T-helper 2 cell treated with Interferon-gamma antibody and Interleukin-4, amounts not matched to agents 100 ng/mL and 5 ng/mL, for 36 hours (primary cell): ENCODE measurements around the gene NRIP3. TPM values are rescaled to one million over a fixed set of nuclear protein-coding genes. Genes with fewer than 3 reads are reported as not detected.
"Not testable (repeated sequence)": the region's sequence is repeated elsewhere in the genome, so short reads cannot be mapped to it uniquely, and the experiment has no call there.

Experiments used
- intact Hi-C: fragments of 100-400 bp; cut with micrococcal nuclease; formaldehyde crosslinking; loops from one replicate; pipeline ENCODE4 v1.15.1; 2023
- total RNA-seq: library from RNA; stranded (reverse); gene quantifications from 2 replicates; pipeline ENCODE4 v1.2.3, GENCODE V29; 2022

NRIP3 gene
- total RNA-seq, 1 donor from 2014 or later, result 5.0 TPM

DNA sequence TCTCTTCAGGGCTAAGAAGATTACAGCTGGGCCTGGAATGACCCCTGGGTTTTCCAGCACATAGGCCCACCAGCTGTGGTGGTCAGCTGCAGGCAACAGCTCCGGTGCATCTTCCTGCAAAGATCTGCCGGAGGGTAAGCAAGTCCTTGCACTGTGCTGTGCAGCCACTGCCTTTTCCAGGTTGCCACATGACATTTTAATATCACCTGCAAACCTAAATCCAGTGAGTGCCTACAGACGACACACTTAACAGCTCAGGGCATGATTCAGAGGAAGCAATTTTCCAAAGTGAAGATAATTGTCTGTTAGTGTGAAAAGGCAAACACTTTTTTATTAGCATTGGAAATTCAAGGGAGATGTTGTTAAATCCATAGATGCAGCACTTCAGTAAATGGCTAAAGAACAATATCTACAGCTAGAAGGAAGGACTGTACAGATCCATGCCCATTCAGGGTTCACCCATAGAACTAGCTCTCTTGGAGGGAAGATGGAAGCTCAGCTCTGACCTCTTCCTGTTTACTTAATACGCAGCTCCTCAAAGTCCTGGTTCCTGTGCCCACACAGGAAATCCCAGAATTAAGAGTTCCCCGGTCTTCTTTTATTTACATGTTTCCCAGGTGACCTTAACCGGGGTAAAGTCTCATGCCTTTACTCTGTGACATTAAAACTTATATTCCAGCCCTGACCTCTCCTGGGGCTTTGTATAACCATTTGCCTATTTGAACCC lies 13.3 kb upstream of the NRIP3 start:
- intact Hi-C loops, result loop anchor here (1.0 to 5.0 kb wide), 2 partner anchors 45 to 489 kb away; no protein-coding TSS in a partner anchor

DNA sequence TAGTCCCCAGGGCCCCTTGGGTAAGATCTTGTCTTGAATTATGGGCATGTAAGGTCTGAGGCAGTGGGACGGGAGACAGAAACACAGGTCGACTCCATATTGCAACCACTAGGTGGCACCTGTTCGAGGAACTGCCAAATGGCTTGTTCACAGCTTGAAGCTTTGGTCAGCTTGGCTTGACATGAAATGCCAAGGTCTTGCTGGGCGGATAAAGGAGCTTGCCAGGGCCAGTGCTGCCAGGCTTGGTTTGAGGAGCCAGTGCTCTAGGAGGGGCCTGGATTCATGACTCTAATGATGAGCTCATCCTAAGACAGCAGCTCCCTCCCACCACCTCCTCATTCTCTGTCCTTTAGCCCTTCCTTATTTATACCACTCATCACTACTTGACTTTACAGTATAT lies 11.9 kb upstream of the NRIP3 start:
- intact Hi-C loops, result loop anchor here (1.0 to 5.0 kb wide), 2 partner anchors 47 to 122 kb away; no protein-coding TSS in a partner anchor

DNA sequence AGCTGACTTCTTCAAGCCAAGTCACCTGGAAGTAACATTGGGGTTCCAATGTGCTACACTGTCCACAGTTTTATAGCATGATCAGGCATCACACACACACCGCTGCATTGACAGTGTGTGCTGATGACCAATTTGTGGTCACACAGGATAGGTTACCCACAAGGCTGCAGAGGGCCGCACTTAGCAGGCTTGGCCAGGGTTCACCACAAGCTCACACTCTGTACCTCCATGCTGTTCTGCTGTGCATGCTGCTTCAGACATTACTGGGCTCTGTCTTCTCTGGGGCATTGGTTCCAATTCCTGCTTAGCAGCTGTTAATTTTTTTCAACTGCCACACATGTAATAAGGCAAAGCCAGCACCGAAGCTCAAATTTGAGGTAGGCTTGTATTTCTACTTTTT lies 11.0 kb upstream of the NRIP3 start:
- intact Hi-C loops, result loop anchor here (1.0 to 5.0 kb wide), 2 partner anchors 47 to 122 kb away; no protein-coding TSS in a partner anchor

DNA sequence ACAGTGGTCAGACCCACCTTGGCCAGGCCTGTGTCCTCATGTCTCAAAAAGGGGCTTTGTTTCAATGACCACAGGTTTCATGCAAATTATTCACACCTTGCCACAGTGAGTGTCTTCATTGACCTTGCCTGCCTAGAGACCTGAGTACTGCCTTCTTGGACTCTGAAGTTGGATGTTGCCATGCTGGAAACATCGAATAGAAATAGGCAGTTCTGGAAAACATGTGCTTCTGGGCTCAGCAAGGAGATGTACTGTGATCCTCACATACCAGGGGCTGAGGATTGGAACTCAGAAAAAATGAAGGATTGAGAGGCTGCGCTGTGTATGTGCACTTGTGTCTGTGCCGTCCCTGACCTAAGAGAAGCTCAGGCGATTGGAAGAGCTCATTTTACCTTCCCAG lies 9.6 kb upstream of the NRIP3 start:
- intact Hi-C loops, result no loop called here

DNA sequence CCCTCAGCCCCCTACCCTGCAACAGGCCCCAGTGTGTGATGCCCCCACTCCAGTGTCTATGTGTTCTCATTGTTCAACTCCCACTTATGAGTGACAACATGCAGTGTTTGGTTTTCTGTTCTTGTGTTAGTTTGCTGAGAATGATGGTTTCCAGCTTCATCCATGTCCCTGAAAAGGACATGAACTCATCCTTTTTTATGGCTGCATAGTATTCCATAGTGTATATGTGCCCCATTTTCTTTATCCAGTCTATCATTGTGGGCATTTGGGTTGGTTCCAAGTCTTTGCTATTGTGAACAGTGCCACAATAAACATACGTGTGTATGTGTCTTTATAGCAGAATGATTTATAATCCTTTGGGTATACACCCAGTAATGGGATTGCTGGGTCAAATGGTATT lies 5.7 kb upstream of the NRIP3 start:
- intact Hi-C loops, result not testable (repeated sequence)

DNA sequence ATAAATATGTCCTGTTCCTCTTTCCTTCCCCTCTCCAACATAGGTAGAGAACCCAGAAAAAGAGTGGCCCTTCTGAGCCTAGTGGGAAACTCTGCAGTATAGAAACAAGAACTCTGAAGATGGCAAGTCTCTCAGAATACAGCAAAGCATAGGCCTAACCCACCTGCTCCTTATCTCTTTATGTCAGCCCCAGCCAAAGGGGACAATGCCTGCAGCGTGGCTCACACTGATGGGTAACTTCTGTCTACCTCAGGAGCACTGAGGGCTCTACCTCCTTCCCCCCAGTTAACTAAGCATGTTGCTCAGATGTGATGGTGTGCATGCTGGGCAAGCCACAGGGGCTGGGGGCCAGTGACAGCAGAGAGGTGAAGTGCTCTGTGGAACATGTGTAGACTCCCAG lies 4.9 kb upstream of the NRIP3 start:
- intact Hi-C loops, result no loop called here

DNA sequence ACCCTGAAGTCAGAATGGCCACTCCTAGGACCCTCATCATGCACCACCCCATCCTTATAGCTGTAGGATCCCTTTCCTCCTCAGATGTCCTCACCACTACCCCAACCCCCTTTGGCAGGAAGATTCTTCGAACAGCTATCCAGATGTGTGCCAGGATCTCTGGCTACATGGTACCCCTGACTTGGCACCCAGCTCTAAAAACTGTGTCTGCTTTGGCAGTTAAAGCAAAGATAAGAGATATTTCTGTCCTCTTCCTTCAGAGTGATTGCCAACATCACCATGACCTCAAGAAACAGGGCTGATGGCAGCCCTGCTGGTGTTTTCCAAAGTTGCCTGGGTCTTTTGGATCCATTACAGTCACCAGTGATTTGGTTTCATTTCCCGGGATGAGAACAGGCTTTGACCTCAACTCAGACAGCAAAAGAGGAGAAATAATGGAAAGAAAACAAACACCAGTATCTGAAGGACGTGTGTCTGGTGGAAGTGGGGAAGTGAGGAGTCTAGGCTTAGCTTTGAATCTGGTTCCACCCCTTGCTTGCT lies 4.3 kb upstream of the NRIP3 start:
- intact Hi-C loops, result no loop called here

DNA sequence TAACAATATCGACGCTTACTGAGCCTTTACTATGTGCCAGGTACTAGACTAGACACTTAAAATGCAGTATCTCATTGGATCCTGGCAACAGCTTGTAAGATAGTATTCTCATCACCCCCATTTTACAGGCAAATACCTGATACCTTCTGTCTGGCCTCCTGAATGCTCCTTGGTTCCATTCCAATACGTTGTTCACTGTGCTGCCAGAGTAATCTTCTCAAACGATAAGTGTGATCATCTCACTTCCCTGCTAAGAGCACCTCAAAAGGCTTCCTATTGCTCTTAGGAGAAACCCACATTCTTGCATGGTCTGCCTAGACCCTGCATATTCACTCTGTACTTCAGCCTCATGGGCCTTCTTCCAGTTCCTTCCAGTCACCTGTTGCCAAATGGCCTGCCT lies 1.3 kb upstream of the NRIP3 start:
- intact Hi-C loops, result no loop called here

DNA sequence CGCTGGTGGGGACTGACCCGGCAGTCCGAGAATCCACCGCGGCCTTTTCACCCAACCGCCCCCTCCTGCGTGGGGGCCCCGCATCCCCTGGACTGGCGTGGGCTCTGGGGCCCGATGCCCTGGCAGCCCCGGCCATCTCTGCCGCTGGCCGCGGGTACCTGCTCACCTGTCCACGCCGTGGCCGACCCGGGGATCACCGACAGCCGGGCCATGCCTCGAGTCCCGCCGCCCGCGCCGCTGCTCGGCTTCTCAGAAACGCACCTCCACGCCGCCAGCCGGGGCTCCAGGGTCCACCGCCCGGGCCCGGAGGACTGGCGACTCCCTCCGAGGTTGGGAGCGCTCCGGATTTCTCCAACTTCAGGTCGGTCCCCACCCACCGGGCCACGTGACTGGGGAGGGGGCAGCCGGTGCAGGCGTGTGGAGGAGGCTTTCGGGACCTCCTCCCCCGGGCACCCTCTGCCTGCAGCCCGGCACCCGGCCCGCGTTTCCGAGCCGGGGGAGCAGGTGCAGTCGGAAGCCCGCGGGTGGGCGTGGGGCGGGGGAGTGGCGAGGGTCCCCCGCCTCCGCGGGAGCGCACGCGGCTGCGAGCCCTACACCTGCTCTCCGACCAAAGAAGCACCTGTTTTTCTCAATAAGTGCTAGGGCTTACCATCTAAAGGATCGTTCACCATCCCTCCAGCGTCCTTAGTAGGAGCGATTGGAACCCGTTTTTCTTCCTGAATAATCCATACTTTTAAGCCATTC lies 554 bp upstream of the NRIP3 start:
- intact Hi-C loops, result loop anchor here (5.0 kb wide), 3 partner anchors 58 to 317 kb away; partner anchors contain the start of gene AKIP1

DNA sequence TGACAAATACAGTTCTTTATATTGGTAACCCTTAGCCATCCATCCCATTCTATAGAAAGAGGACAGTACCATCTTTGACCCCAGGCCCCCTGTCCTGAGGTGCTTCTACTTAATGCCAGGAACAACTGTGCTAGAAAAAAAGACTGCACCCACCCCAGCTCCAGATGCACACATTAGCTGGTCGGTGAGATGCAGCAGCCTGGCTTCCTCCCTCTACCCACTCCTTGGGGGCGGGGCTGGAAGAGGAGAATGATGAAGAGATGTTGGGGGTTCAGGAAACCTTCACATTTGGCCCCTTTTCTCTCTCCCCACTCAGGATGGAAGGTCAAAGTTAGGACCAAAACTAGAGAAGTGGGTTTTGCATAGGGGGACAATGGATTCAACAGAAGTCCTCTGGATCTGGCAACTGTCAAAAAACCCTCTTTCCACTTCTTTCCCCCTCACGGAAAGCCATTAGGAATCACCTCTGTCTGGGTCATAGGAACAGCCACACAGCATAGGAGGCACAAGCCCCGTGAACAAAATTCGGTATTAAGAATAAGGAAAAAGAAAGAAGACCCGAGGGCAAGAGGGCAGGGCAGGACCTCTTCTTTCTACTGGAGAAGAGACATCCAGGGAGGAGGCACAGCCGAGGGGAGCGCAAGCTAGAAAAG lies 755 bp downstream of the NRIP3 start:
- intact Hi-C loops, result loop anchor here (1.0 to 5.0 kb wide), 5 partner anchors 16 to 316 kb away; partner anchors contain the start of genes AKIP1 and TMEM9B

DNA sequence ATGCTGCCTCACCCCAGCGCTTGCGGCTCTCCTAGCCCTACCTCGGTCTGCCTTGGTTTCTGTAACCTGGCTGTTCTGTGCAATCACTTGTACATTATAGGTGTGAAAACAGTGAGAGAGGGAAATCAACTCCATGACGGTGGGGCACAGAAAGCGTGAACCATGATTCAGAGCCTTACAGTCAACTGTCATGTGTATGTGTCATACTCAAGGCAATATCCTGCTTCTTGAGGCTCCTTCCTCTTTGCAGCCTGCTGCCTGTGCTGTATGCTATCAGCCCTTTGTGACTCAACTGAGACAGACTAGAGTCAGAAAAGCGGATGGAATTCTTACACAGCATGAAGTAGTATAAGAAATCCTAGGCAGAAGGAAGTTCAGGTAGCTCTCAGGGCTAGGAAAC lies 2.1 kb downstream of the NRIP3 start:
- intact Hi-C loops, result loop anchor here (2.0 to 5.0 kb wide), 4 partner anchors 15 to 314 kb away; partner anchors contain the start of gene AKIP1

DNA sequence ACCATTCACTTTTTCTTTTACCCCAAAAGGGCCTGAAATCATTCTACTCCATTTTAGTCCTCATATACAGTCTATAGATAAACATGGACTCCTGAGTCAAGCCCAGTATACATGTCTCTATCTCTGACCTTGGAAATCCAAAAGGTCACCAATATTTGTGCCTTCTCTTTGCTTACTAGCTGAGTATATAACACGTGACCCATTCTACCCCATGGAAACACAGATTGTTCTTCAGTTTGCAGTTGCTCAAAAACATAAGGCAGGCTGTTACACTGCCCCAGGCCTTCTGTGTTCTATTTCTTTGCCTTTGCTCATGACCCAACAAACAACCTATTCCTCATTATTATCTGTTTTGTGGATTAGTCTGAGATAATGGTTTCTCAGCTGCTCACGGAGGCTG lies 5.8 kb downstream of the NRIP3 start:
- intact Hi-C loops, result no loop called here

DNA sequence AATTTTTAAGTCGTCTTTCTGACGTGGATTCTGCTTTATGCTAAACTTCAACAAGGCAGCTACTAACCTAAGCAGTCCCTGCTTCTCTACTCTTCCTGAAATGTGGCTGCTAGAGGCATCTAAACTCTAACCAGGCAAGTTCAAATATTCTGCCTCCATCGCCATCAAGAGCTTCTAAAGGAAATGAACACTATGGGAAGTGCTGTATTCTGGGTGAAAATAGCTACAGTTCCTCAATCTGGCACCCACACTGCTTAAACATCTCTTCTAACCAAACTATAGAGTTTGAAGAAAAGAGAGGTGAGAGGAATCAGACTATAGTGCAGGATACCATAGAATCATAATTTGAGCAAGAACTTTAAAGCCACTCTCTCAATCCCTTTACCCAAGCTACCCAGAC lies 6.3 kb downstream of the NRIP3 start:
- intact Hi-C loops, result no loop called here

DNA sequence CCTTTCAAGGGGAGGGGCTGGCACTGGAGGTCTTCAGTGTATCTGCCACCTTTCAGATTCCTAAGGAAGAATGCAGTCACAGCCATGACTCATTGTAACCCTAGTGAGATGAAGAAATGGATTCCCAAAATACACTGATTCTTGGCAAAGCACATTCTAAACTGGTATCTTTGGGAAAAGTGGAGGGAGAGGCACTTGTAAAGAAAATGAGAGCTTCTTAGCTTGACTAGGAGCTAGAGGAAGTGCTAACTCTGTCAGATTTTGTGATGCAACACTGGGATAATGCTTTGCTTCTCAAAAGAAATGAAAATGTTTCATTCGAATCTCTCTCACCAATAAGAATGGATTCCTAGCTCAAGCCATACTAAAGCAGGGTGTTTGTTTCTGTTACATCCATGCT lies 14.3 kb downstream of the NRIP3 start:
- intact Hi-C loops, result no loop called here

DNA sequence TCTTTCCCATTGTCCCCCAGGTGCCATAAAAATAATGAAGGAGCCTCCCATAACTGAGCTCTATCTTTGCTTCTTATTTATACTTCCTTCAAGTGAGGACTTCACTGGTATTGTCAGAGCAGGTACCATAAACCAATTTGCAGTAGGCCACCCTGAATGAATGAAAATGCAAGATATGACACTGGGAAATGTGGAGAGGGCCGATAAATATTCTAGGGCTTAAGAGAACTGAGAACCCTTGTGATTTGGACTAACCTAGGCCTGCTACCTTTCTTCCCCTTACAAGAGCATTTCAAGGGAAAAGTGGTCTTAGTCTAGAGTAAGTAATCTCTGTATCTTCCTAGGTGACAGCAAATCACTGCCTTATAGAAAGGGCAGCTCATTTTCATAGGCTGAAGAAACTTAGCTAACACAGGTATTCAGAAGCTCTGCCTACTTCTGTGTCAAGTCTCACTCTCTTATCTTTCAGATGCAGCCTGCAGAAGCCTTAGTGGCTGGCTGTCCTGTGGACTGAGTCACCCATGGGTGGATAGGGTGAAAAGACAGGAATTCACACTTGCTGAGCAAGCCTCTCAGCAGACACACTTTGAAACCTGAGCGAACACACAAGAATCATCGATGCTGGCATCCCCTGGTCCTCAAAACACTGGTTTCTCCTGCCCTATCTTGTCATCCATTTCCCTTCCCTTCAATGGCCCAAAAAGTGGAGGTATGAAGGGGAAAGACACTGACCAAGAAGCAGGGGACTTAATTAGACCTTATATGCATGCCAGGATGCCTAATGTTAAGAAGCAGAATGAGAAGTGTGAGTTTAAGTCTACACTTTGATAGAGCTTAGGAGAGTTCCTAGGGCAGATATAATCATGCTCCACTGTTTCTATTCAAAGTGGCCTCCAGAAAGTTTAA lies 15.2 kb downstream of the NRIP3 start:
- intact Hi-C loops, result no loop called here

DNA sequence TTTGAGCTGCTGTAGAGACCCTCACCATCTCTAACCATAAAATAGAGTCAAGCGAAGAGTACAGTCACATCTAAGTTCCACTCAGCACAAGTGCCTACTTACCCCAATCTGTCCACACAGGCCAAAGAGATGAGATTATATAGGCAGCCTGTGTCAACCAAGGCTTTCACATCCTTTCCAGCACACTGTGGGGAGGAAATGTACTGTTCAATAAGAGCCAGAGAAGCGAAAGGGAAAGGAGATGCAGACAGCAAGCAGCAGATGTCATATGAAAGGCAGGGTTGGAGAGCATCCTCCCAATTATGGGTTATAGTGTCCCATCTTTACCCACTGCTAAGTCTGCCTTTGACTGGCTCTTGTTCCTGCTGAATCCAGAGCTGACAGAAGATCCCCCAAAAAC lies 16.4 kb downstream of the NRIP3 start:
- intact Hi-C loops, result loop anchor here (2.0 kb wide), 1 partner anchor 15 kb away; no protein-coding TSS in a partner anchor

DNA sequence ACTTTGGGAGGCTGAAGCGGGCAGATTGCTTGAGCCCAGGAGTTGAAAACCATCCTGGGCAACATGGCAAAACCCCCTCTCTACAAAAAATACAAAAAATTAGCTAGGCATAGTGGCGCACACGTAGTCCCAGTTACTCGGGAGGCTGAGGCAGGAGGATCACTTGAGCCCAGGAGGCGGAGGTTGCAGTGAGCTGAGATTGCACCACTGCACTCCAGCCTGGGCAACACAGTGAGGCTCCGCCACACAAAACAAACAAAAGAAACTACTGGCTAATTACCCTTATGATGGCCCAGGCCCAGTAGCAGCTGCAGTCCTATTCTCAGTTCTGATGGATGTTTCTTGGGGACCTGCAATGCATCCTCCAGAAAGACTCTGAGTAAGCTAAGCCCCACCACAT lies 17.0 kb downstream of the NRIP3 start:
- intact Hi-C loops, result loop anchor here (2.0 kb wide), 1 partner anchor 16 kb away; no protein-coding TSS in a partner anchor

DNA sequence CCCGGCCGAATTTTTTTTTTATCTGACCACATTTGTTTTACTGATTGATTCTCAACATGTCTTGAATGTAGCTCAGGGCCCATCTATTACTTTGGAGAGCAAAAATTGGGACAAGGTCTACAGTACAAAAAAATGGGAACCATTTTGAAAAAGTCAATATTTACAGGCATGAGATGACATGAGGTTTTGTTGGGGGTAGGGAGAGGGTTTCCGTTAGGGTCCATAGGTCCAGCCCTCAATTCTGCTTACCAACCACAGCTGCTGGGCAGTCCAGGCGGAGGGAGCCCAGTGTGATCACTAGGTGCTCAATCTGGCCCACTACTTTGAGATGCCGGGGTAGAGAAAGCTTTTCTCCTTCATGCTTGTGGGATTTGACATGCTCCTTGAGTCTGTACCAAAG lies 18.3 kb downstream of the NRIP3 start:
- intact Hi-C loops, result no loop called here

DNA sequence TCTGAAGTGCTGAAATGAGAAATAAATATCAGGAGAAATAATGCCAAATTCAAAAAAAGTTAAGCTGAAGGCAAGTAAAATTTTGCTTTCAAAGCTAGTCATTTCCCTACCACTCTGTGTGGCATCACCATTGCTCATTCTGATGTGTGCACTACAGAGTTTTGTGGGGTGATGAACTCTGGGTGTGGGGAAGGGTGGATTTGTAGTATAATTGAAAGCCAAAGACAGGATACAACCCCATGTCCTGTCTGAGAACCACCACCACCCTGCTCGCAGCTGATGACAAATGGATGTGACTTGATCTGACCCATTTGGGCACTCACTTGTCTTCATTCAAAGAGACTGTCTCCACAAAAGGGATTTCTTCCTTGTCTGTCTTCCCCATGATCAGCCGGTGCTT lies 20.2 kb downstream of the NRIP3 start:
- intact Hi-C loops, result no loop called here

DNA sequence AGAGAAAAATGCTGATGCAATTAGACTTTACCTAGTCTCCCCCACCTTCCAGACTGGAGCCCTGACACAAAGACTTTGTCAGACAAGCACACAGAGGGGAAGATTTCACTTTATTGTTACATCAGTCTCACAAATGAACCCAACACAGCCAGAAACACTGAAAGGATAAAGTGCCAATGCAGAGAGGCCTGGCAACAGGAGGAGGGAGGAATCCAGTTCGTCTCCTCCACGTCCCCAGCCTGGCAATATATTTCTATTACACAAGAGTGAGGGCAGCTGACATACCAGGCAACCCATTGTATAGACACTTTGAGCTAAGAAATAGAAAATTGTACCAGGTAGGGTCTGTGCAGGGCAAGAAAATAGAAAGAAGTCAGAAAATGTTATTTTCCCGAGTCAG lies 23.3 kb downstream of the NRIP3 start:
- intact Hi-C loops, result no loop called here

DNA sequence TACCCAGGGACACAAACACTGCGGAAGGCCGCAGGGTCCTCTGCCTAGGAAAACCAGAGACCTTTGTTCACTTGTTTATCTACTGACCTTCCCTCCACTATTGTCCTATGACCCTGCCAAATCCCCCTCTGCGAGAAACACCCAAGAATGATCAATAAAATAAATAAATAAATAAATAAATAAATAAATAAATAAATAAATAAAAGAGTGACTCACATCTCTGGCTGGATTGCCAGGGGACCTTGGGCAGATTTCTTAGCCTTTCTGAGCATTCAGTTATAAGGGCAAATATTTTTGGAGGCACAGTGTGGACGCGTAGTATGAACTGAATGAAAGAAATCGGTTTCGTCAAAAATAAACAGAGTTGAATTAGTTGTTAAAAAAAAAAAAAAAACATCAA lies 24.4 kb downstream of the NRIP3 start:
- intact Hi-C loops, result not testable (repeated sequence)
